Measurements from ENCODE around the gene TEX9. TPM values are rescaled to one million over a fixed set of nuclear protein-coding genes. Genes with fewer than 3 reads are reported as not detected.

Gene TEX9
- 0.16 and 2.0 TPM in 2 replicates for total RNA-seq

DNA sequence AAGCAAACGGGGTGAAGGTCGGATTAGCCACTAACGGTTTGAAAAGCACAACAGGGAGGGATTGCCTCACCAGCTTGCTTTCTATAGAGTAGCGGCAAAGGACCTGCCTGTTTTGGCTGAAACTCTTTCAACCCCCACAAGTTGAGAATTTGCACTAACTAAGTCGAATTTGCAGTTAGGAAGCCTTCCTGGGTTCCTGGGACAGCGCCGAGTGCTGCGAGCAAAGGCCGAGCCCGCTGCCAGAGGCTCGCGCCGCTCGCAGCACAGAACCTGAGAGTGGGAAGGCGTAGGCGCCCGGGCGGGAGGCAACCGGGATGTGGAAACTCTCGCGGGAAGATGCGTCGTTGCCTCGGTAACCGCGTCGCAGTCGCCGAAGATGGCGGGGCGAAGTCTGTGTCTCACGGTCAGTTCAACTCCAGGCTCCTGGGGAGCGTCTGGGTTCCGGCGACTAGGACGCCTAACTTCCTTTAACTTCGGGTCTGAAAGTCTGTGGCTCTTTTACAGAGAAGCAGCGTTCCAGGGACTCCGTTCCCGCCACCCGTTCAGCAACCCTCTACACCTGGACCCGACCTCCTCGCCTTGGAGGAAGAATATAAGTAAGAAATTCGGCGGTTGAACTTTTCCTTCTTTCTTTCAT, at the start of gene TEX9:
TEX9 (plus strand) TSS at position 352 of the 637 bp plus-strand sequence; CDS start at position 377, 25 bp downstream.

GRCh38 chr15:56464893-56465520, 99.8 kb downstream of the TEX9 start, which contains the start of gene MNS1:
TSS of gene MNS1 (minus strand) at chr15:56465137. CDS start at chr15:56464972, 165 bp downstream.

Other genes with a start within 250 kb of the TEX9 start
- gene RFX7, start 121.5 kb upstream of the TEX9 start, total RNA-seq: 3.1 and 7.5 TPM in 2 replicates
- 0.72 and 2.8 TPM in 2 replicates for gene MNS1, start 99.7 kb downstream of the TEX9 start, total RNA-seq